Measurements from ENCODE around the gene FOLR1.

Gene FOLR1

DNA sequence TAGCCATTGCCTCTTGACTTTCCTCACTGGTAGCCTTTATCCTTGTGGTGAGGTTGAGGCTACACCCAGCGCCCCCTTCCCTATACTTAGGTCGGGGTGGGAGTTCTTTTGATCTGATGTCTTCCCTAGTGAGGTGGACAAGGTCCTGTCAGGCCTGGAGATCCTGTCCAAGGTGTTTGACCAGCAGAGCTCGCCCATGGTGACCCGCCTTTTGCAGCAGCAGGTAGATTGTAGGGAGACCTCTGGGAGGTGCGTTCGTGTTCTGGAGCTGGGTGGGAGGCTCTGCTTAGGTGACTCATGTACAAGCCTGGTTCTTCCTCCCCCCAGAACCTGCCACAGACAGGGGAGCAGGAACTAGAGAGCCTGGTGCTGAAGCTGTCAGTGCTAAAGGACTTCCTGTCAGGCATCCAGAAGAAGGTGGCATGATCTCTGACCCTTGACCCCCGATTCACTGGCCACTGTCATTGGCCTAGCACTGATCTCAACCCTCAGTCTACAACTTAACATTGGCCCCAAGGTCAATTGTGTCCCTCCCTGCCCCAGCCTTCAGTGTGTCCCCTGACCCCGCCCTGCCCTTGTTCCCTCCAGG is 37.5 kb downstream of the FOLR1 start:
- no peak overlapping the region for H3K4me3 ChIP-seq (ENCODE audit: insufficient read depth, low read depth, low read length, poor library complexity, severe bottlenecking)
- H3K36me3 ChIP-seq (ENCODE audit: control insufficient read depth, insufficient read depth, low read length), result peaks cover 47% of the 10 kb centered on the region
- no peaks in the 10 kb centered on the region for H3K9me3 ChIP-seq (ENCODE audit: control insufficient read depth, low read length)
- no peak overlapping the region for H3K27ac ChIP-seq (ENCODE audit: insufficient read depth, low read length, poor library complexity, severe bottlenecking)
- no peak for DNase-seq
- H3K27me3 ChIP-seq (replicated peaks; ENCODE audit: control insufficient read depth, insufficient read depth, low read length, poor library complexity, severe bottlenecking), result no peaks in the 10 kb centered on the region
- peaks cover 11% of the 10 kb centered on the region for H3K4me1 ChIP-seq (ENCODE audit: control insufficient read depth, insufficient read depth, low read length, poor library complexity, severe bottlenecking)

DNA sequence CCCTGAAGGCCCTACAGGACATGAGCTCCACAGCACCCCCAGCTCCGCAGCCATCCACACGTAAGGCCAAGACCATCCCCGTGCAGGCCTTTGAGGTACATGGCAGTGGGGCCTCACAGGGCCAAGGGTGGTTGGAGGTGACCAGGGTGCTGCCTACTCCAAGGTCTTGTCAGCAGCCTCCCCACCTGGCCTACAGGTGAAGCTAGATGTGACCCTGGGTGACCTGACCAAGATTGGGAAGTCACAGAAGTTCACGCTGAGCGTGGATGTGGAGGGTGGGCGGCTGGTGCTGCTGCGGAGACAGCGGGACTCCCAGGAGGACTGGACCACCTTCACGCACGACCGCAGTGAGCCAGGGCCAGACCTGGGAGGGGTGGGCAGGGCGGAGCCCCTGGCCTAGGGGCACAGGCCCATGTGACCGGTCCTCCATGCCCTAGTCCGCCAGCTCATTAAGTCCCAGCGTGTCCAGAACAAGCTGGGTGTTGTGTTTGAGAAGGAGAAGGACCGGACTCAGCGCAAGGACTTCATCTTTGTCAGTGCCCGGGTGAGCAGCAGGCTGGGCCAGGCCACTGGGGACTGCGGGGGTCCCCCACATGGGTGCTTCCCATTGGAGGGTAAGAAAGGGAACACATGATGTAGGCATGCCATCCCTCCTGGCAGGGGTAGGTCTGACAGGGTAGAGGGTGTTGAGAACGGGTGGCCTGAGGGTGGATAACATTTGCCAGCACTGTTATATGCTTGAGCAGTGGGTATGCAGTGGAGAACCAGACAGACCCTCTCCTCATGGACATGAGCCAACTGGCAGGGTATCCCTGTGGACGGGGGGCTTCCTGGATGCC is 38.2 kb downstream of the FOLR1 start:
- Histone ChIP-seq H3K9me3 (ENCODE audit: control insufficient read depth, low read length) (no peaks in the 10 kb centered on the region), H3K4me3 (ENCODE audit: insufficient read depth, low read depth, low read length, poor library complexity, severe bottlenecking) (no peak overlapping the region), H3K27me3 (replicated peaks; ENCODE audit: control insufficient read depth, insufficient read depth, low read length, poor library complexity, severe bottlenecking) (no peaks in the 10 kb centered on the region), H3K36me3 (ENCODE audit: control insufficient read depth, insufficient read depth, low read length) (peaks cover 53% of the 10 kb centered on the region), H3K4me1 (ENCODE audit: control insufficient read depth, insufficient read depth, low read length, poor library complexity, severe bottlenecking) (peaks cover 8% of the 10 kb centered on the region), H3K27ac (ENCODE audit: insufficient read depth, low read length, poor library complexity, severe bottlenecking) (no peak overlapping the region)
- DNase-seq, result no peak

DNA sequence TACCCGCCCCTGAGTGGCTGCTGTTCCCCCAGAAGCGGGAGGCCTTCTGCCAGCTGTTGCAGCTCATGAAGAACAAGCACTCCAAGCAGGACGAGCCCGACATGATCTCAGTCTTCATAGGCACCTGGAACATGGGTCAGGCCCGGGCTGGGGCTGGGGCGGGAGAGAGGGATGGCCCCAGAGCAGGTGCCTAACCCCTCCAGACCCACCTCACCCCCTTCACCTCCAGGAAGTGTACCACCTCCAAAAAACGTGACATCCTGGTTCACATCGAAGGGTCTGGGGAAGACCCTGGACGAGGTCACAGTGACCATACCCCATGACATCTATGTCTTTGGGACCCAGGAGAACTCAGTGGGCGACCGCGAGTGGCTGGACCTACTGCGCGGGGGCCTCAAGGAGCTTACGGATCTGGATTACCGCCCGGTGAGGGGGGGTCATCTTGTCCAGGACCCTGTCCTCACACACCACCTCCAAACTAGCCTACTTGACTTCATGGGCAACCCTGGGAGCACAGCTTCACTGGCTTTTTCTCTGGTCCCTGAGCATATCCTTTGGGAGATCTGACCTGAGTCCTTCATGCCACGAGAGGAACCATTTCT is 38.9 kb downstream of the FOLR1 start:
- Histone ChIP-seq H3K4me1 (ENCODE audit: control insufficient read depth, insufficient read depth, low read length, poor library complexity, severe bottlenecking) (peaks cover 1% of the 10 kb centered on the region), H3K27ac (ENCODE audit: insufficient read depth, low read length, poor library complexity, severe bottlenecking) (no peak overlapping the region), H3K4me3 (ENCODE audit: insufficient read depth, low read depth, low read length, poor library complexity, severe bottlenecking) (no peak overlapping the region), H3K36me3 (ENCODE audit: control insufficient read depth, insufficient read depth, low read length) (peaks cover 60% of the 10 kb centered on the region), H3K9me3 (ENCODE audit: control insufficient read depth, low read length) (no peaks in the 10 kb centered on the region), H3K27me3 (replicated peaks; ENCODE audit: control insufficient read depth, insufficient read depth, low read length, poor library complexity, severe bottlenecking) (no peaks in the 10 kb centered on the region)
- no peak for DNase-seq

DNA sequence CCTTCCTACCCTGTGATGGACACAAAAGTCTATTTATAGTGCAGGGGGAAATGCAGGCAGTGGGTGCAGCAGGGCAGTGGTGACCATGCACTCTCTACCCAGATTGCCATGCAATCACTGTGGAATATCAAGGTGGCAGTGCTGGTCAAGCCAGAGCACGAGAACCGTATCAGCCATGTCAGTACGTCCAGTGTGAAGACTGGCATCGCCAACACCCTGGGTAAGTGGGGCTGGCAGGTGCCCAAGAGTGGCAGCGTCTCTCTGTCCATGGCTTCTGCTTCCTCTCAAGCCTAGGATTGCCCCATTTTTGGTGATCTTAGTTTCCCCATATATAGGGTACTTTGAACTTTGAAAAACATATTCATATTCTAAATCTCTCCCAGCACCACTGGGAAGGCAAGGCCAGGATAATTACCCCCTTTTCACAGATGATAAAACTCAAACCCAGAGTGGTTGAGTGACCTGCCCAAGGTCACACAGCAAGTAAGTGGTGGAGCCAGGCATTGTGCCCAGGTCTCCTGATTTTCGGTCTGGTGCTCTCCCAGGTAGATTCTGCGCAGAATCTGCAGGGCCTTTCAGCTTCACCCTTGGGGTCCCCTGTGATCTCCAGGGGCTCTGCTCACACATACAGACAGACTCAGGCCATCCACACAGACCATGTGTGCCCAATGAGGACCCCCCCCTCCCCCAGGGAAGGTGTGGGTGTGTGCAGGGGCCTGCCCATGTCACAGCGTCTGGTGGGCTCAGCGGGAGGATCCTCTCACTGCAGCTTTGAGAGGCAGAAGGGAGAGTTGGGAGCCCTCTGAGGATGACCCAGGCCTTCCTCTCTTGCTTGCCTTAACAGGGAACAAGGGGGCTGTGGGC is 39.7 kb downstream of the FOLR1 start:
- Histone ChIP-seq H3K4me1 (ENCODE audit: control insufficient read depth, insufficient read depth, low read length, poor library complexity, severe bottlenecking) (no peaks in the 10 kb centered on the region), H3K9me3 (ENCODE audit: control insufficient read depth, low read length) (no peaks in the 10 kb centered on the region), H3K4me3 (ENCODE audit: insufficient read depth, low read depth, low read length, poor library complexity, severe bottlenecking) (no peak overlapping the region), H3K27ac (ENCODE audit: insufficient read depth, low read length, poor library complexity, severe bottlenecking) (no peak overlapping the region), H3K27me3 (replicated peaks; ENCODE audit: control insufficient read depth, insufficient read depth, low read length, poor library complexity, severe bottlenecking) (no peaks in the 10 kb centered on the region), H3K36me3 (ENCODE audit: control insufficient read depth, insufficient read depth, low read length) (peaks cover 64% of the 10 kb centered on the region)
- DNase-seq, result no peak

DNA sequence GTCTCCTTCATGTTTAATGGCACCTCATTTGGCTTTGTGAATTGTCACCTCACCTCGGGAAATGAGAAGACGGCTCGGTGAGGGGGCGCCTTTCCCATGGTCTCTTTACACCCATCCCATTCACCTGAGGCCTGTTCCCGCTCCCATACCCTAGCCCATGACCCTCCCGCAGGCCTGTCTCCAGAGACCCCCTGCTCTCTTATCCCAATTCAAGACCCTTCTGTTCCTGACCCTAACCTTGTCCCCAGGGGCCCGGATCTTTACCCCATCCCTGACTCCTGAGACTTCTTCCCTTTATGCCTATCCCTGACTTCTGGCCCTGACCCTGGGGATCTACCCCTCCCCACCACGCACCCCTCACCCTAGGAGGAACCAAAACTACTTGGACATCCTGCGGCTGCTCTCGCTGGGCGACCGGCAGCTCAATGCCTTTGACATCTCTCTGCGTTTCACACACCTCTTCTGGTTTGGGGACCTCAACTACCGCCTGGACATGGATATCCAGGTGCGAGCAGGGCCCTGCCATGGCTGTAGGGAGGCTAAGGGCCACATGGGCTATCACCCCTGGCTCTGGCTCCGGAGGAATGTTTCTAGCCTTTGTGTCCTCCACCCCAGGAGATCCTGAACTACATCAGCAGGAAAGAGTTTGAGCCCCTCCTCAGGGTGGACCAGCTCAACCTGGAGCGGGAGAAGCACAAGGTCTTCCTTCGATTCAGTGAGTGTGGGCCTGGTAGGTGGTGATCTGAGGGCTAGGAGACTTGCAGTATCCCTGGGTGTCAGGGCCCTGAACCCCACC is 40.5 kb downstream of the FOLR1 start:
- no peak for DNase-seq
- no peak overlapping the region for H3K4me3 ChIP-seq (ENCODE audit: insufficient read depth, low read depth, low read length, poor library complexity, severe bottlenecking)
- no peaks in the 10 kb centered on the region for H3K4me1 ChIP-seq (ENCODE audit: control insufficient read depth, insufficient read depth, low read length, poor library complexity, severe bottlenecking)
- no peaks in the 10 kb centered on the region for H3K27me3 ChIP-seq (replicated peaks; ENCODE audit: control insufficient read depth, insufficient read depth, low read length, poor library complexity, severe bottlenecking)
- peaks cover 72% of the 10 kb centered on the region for H3K36me3 ChIP-seq (ENCODE audit: control insufficient read depth, insufficient read depth, low read length)
- no peaks in the 10 kb centered on the region for H3K9me3 ChIP-seq (ENCODE audit: control insufficient read depth, low read length)
- H3K27ac ChIP-seq (ENCODE audit: insufficient read depth, low read length, poor library complexity, severe bottlenecking), result no peak overlapping the region

DNA sequence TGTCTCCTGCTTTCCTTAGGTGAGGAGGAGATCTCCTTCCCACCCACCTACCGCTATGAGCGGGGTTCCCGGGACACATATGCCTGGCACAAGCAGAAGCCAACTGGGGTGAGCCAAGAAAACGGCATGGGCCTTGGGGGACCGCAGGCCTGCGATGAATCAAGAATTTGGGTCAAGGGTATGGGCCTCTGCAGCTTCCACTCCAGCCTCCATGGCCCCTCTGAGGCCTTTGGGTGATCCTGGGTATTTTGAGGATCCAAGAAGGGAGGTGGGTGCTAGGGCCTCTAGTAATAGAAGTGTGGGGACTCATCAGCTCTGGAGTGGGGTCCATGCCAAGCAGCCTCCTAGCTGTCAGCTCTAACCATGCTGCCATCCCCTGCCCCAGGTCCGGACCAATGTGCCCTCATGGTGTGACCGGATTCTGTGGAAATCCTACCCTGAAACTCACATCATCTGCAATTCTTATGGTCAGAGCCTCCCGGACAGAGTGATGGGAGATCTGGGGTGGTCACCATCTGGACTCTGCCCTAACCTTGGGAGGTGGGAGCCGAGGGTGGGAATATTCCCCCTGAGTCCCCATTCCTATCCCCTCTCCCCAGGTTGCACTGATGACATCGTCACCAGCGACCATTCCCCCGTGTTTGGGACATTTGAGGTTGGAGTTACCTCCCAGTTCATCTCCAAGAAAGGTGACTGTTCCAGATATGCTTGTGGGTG is 41.3 kb downstream of the FOLR1 start:
- Histone ChIP-seq H3K36me3 (ENCODE audit: control insufficient read depth, insufficient read depth, low read length) (peaks cover 74% of the 10 kb centered on the region), H3K9me3 (ENCODE audit: control insufficient read depth, low read length) (no peaks in the 10 kb centered on the region), H3K27me3 (replicated peaks; ENCODE audit: control insufficient read depth, insufficient read depth, low read length, poor library complexity, severe bottlenecking) (no peaks in the 10 kb centered on the region), H3K4me1 (ENCODE audit: control insufficient read depth, insufficient read depth, low read length, poor library complexity, severe bottlenecking) (no peaks in the 10 kb centered on the region), H3K4me3 (ENCODE audit: insufficient read depth, low read depth, low read length, poor library complexity, severe bottlenecking) (no peak overlapping the region), H3K27ac (ENCODE audit: insufficient read depth, low read length, poor library complexity, severe bottlenecking) (no peak overlapping the region)
- no peak for DNase-seq

DNA sequence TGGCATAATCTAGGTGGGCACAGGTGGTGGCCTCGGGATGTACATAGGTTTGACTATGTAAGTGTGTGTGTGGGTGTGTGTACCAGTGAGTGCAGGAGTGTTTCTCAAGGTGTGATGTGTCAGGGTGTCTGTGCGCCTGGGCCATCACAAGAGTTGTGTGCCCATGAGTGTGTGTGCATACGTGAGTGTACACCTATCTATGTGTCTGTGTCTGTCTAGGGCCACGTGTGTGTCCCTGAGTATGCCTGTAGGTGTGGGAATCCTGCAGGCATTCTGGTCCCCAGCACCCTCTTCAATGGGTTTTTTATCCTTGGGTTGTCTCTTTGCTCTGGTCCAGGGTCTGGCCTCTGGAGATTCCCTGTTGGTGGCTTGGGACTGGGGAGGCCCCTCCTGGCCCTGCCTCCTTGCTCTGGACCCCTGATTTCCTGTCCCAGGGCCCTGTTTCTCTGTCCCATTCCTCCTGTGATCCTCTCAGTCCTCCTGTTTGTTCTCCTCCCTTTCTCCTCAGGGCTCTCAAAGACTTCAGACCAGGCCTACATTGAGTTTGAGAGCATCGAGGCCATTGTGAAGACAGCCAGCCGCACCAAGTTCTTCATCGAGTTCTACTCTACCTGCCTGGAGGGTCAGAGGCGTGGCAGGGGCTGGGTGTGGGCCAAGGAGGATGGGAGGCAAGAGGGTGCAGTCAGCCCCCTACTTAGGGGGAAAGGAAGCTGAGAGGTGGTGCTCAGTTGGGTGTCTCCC is 42.0 kb downstream of the FOLR1 start:
- H3K27me3 ChIP-seq (replicated peaks; ENCODE audit: control insufficient read depth, insufficient read depth, low read length, poor library complexity, severe bottlenecking), result no peaks in the 10 kb centered on the region
- H3K4me3 ChIP-seq (ENCODE audit: insufficient read depth, low read depth, low read length, poor library complexity, severe bottlenecking), result no peak overlapping the region
- no peaks in the 10 kb centered on the region for H3K9me3 ChIP-seq (ENCODE audit: control insufficient read depth, low read length)
- H3K36me3 ChIP-seq (ENCODE audit: control insufficient read depth, insufficient read depth, low read length), result peaks cover 71% of the 10 kb centered on the region
- no peak overlapping the region for H3K27ac ChIP-seq (ENCODE audit: insufficient read depth, low read length, poor library complexity, severe bottlenecking)
- DNase-seq, result no peak
- H3K4me1 ChIP-seq (ENCODE audit: control insufficient read depth, insufficient read depth, low read length, poor library complexity, severe bottlenecking), result no peaks in the 10 kb centered on the region

DNA sequence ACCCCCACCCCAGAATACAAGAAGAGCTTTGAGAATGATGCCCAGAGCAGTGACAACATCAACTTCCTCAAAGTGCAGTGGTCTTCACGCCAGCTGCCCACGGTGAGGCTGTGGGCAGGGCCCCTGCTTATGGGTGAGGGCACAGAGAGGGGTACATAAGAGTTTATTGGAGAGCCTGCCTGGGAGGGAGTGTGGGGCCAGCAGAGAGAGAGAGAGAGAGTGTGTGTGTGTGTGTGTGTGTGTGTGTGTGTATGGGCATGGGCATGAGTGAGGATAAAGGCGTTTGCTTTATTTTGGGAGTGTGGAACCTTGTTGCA is 42.5 kb downstream of the FOLR1 start:
- H3K9me3 ChIP-seq (ENCODE audit: control insufficient read depth, low read length), result no peaks in the 10 kb centered on the region
- peaks cover 5% of the 10 kb centered on the region for H3K27me3 ChIP-seq (replicated peaks; ENCODE audit: control insufficient read depth, insufficient read depth, low read length, poor library complexity, severe bottlenecking)
- H3K4me3 ChIP-seq (ENCODE audit: insufficient read depth, low read depth, low read length, poor library complexity, severe bottlenecking), result no peak overlapping the region
- no peak overlapping the region for H3K27ac ChIP-seq (ENCODE audit: insufficient read depth, low read length, poor library complexity, severe bottlenecking)
- DNase-seq, result no peak
- H3K36me3 ChIP-seq (ENCODE audit: control insufficient read depth, insufficient read depth, low read length), result peaks cover 66% of the 10 kb centered on the region
- peaks cover 4% of the 10 kb centered on the region for H3K4me1 ChIP-seq (ENCODE audit: control insufficient read depth, insufficient read depth, low read length, poor library complexity, severe bottlenecking)
